Measurements from ENCODE around the gene C2CD2L.
"Not testable (repeated sequence)": the region's sequence is repeated elsewhere in the genome, so short reads cannot be mapped to it uniquely, and the experiment has no call there.

The C2CD2L gene

GRCh38 chr11:119158467-119158866 lies 51.3 kb downstream of the C2CD2L start:
- no peak overlapping the region for H3K4me3 ChIP-seq (ENCODE audit: insufficient read depth, low read depth, low read length, poor library complexity, severe bottlenecking)
- H3K27ac ChIP-seq (ENCODE audit: insufficient read depth, low read length, poor library complexity, severe bottlenecking): no peak overlapping the region
- no peak for DNase-seq
- no peaks in the 10 kb centered on the region for H3K9me3 ChIP-seq (ENCODE audit: control insufficient read depth, low read length)
- H3K4me1 ChIP-seq (ENCODE audit: control insufficient read depth, insufficient read depth, low read length, poor library complexity, severe bottlenecking): no peaks in the 10 kb centered on the region
- no peaks in the 10 kb centered on the region for H3K27me3 ChIP-seq (replicated peaks; ENCODE audit: control insufficient read depth, insufficient read depth, low read length, poor library complexity, severe bottlenecking)
- no peaks in the 10 kb centered on the region for H3K36me3 ChIP-seq (ENCODE audit: control insufficient read depth, insufficient read depth, low read length)

- H3K4me1 ChIP-seq (ENCODE audit: control insufficient read depth, insufficient read depth, low read length, poor library complexity, severe bottlenecking): no peaks in the 10 kb centered on the region
- no peaks in the 10 kb centered on the region for H3K9me3 ChIP-seq (ENCODE audit: control insufficient read depth, low read length)
- no peak overlapping the region for H3K4me3 ChIP-seq (ENCODE audit: insufficient read depth, low read depth, low read length, poor library complexity, severe bottlenecking)
- H3K27me3 ChIP-seq (replicated peaks; ENCODE audit: control insufficient read depth, insufficient read depth, low read length, poor library complexity, severe bottlenecking): no peaks in the 10 kb centered on the region
- no peaks in the 10 kb centered on the region for H3K36me3 ChIP-seq (ENCODE audit: control insufficient read depth, insufficient read depth, low read length)
- H3K27ac ChIP-seq (ENCODE audit: insufficient read depth, low read length, poor library complexity, severe bottlenecking): no peak overlapping the region
- no peak for DNase-seq
Observed at GRCh38 chr11:119160151-119160550, 53.0 kb downstream of the C2CD2L start.

GRCh38 chr11:119161871-119162270 lies 54.7 kb downstream of the C2CD2L start:
- DNase-seq: no peak
- Histone ChIP-seq H3K36me3 (ENCODE audit: control insufficient read depth, insufficient read depth, low read length) (no peaks in the 10 kb centered on the region), H3K27me3 (replicated peaks; ENCODE audit: control insufficient read depth, insufficient read depth, low read length, poor library complexity, severe bottlenecking) (no peaks in the 10 kb centered on the region), H3K4me1 (ENCODE audit: control insufficient read depth, insufficient read depth, low read length, poor library complexity, severe bottlenecking) (no peaks in the 10 kb centered on the region), H3K27ac (ENCODE audit: insufficient read depth, low read length, poor library complexity, severe bottlenecking) (no peak overlapping the region), H3K9me3 (ENCODE audit: control insufficient read depth, low read length) (no peaks in the 10 kb centered on the region), H3K4me3 (ENCODE audit: insufficient read depth, low read depth, low read length, poor library complexity, severe bottlenecking) (no peak overlapping the region)

GRCh38 chr11:119166368-119167076 lies 59.4 kb downstream of the C2CD2L start:
- H3K36me3 ChIP-seq (ENCODE audit: control insufficient read depth, insufficient read depth, low read length): no peaks in the 10 kb centered on the region
- no peak overlapping the region for H3K27ac ChIP-seq (ENCODE audit: insufficient read depth, low read length, poor library complexity, severe bottlenecking)
- H3K4me1 ChIP-seq (ENCODE audit: control insufficient read depth, insufficient read depth, low read length, poor library complexity, severe bottlenecking): peaks cover 5% of the 10 kb centered on the region
- no peaks in the 10 kb centered on the region for H3K27me3 ChIP-seq (replicated peaks; ENCODE audit: control insufficient read depth, insufficient read depth, low read length, poor library complexity, severe bottlenecking)
- H3K4me3 ChIP-seq (ENCODE audit: insufficient read depth, low read depth, low read length, poor library complexity, severe bottlenecking): no peak overlapping the region
- no peak for DNase-seq
- H3K9me3 ChIP-seq (ENCODE audit: control insufficient read depth, low read length): no peaks in the 10 kb centered on the region

- H3K4me1 ChIP-seq (ENCODE audit: control insufficient read depth, insufficient read depth, low read length, poor library complexity, severe bottlenecking); H3K27ac ChIP-seq (ENCODE audit: insufficient read depth, low read length, poor library complexity, severe bottlenecking); H3K4me3 ChIP-seq (ENCODE audit: insufficient read depth, low read depth, low read length, poor library complexity, severe bottlenecking); DNase-seq; H3K9me3 ChIP-seq (ENCODE audit: control insufficient read depth, low read length); H3K36me3 ChIP-seq (ENCODE audit: control insufficient read depth, insufficient read depth, low read length); H3K27me3 ChIP-seq (replicated peaks; ENCODE audit: control insufficient read depth, insufficient read depth, low read length, poor library complexity, severe bottlenecking): not testable (repeated sequence)
Observed at GRCh38 chr11:119167077-119167458, 59.9 kb downstream of the C2CD2L start.

GRCh38 chr11:119167933-119168332 lies 60.8 kb downstream of the C2CD2L start:
- DNase-seq: no peak
- H3K4me3 ChIP-seq (ENCODE audit: insufficient read depth, low read depth, low read length, poor library complexity, severe bottlenecking): no peak overlapping the region
- no peak overlapping the region for H3K27ac ChIP-seq (ENCODE audit: insufficient read depth, low read length, poor library complexity, severe bottlenecking)

More at GRCh38 chr11:119167933-119168332, 60.8 kb downstream of the C2CD2L start:
- H3K36me3 ChIP-seq (ENCODE audit: control insufficient read depth, insufficient read depth, low read length): no peaks in the 10 kb centered on the region
- H3K4me1 ChIP-seq (ENCODE audit: control insufficient read depth, insufficient read depth, low read length, poor library complexity, severe bottlenecking): peaks cover 5% of the 10 kb centered on the region
- no peaks in the 10 kb centered on the region for H3K9me3 ChIP-seq (ENCODE audit: control insufficient read depth, low read length)
- no peaks in the 10 kb centered on the region for H3K27me3 ChIP-seq (replicated peaks; ENCODE audit: control insufficient read depth, insufficient read depth, low read length, poor library complexity, severe bottlenecking)
